Gastroesophageal sphincter (tissue), 3 donors: ENCODE measurements around the gene HIGD2A.

ENCODE experiments used
- POLR2A ChIP-seq, 2 donors: fragments of 450-650 bp; IDR thresholded peaks; one replicate each; pipeline ENCODE4 v1.6.1; 2017; ENCODE audit warnings: antibody characterized with exemption in 2 of 2, mild to moderate bottlenecking in 2 of 2, moderate library complexity in 1 of 2
- POLR2AphosphoS5 ChIP-seq: sonication (generic); formaldehyde crosslinking; IDR thresholded peaks from one replicate; pipeline ENCODE4 v1.6.1; 2017; ENCODE audit warnings: antibody characterized with exemption
- TF ChIP-seq, protein P1 (sequence below), 4 experiments: fragments of 200-600 bp in 2 of 4; fragments of 450-650 bp in 2 of 4; sonication (generic) in 1 of 4; IDR thresholded peaks; one replicate each; pipeline ENCODE4 v1.5.1; 2017 to 2019; ENCODE audit warnings: antibody characterized with exemption in 4 of 4, mild to moderate bottlenecking in 2 of 4, moderate library complexity in 2 of 4

DNA sequence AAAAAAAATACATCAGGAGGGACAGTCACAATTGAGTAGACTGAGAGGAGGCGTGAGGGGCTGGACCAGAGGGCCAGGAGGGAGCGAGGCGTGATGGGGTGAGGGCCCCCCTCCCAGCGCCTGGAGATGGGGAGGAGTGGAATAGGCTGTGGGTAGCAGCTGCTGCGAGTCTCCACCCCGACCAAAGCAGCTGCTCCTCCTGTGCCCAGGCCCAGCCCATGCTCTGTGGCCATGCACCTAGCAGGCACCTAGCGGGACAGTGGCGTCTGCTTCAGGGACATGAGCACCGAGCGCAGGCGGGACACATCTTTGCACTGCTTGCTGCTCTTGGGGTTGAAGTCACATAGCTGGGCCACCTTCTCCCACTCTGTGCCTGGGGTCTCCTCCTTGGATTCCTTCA lies 4.0 kb downstream of the HIGD2A start:
- TF ChIP-seq, protein P1, sequence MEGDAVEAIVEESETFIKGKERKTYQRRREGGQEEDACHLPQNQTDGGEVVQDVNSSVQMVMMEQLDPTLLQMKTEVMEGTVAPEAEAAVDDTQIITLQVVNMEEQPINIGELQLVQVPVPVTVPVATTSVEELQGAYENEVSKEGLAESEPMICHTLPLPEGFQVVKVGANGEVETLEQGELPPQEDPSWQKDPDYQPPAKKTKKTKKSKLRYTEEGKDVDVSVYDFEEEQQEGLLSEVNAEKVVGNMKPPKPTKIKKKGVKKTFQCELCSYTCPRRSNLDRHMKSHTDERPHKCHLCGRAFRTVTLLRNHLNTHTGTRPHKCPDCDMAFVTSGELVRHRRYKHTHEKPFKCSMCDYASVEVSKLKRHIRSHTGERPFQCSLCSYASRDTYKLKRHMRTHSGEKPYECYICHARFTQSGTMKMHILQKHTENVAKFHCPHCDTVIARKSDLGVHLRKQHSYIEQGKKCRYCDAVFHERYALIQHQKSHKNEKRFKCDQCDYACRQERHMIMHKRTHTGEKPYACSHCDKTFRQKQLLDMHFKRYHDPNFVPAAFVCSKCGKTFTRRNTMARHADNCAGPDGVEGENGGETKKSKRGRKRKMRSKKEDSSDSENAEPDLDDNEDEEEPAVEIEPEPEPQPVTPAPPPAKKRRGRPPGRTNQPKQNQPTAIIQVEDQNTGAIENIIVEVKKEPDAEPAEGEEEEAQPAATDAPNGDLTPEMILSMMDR (IDR thresholded peaks at IDR 0.05): no peak
- TF ChIP-seq POLR2A (IDR thresholded peaks at IDR 0.05) (no peak), POLR2AphosphoS5 (no peak)
